ENCODE measurements around the gene SULF2.

DNA sequence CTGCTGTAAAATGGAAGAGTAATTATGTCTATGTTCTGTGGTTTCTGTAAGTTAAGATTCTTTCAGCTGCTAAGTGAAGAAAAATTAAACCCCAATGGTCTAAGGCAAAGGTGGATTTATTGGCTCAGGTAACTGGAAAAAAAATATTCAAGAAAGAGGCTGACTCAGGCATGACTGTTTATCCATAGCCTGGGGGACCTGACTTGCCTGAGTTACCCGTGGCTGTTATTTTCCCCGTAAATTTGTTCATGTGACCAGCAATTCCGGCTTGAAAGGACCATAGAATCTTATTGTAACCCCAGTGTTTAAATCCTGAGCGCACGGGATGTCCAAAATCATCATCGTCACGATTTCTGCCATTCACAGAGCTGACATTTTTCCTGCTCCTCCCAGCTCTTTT is 32.3 kb upstream of the SULF2 start:
- TF ChIP-seq, protein P1, sequence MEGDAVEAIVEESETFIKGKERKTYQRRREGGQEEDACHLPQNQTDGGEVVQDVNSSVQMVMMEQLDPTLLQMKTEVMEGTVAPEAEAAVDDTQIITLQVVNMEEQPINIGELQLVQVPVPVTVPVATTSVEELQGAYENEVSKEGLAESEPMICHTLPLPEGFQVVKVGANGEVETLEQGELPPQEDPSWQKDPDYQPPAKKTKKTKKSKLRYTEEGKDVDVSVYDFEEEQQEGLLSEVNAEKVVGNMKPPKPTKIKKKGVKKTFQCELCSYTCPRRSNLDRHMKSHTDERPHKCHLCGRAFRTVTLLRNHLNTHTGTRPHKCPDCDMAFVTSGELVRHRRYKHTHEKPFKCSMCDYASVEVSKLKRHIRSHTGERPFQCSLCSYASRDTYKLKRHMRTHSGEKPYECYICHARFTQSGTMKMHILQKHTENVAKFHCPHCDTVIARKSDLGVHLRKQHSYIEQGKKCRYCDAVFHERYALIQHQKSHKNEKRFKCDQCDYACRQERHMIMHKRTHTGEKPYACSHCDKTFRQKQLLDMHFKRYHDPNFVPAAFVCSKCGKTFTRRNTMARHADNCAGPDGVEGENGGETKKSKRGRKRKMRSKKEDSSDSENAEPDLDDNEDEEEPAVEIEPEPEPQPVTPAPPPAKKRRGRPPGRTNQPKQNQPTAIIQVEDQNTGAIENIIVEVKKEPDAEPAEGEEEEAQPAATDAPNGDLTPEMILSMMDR (conservative IDR thresholded peaks at IDR 0.05): no peak
- no peak for TF ChIP-seq ZFX (IDR thresholded peaks at IDR 0.05)
